HL-60/S4 (cell line): Measurements from ENCODE around the gene PIP5K1B.

Source experiments
- in situ Hi-C: fragments of 300-500 bp; cut with MboI; formaldehyde crosslinking; loops from 2 replicates; pipeline ENCODE4 v1.14.3; 2022; ENCODE audit warnings: low sequenced_read_pairs

The PIP5K1B gene

GRCh38 chr9:68730570-68731235, 25.7 kb downstream of the PIP5K1B start:
- in situ Hi-C loops: no loop called here

DNA sequence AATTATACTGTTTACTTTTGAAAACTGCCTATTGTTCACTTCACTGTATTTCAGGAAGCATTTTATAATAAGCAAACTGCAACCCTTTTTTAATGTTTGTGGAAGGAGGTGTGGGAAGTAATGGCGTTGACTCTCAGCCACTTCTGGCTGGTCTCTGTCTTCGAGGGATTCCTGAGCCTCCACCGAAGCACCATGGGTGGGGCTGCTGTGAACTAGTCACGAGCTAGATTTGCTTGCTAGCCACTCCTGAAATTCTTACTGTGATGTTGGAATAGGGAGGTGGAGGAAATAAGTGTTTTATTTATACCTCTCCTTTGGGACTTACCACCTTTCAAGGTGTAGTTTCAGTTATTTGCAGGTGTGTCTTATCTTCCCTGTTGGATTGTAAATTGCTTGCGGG, 26.8 kb downstream of the PIP5K1B start:
- in situ Hi-C loops: no loop called here

DNA sequence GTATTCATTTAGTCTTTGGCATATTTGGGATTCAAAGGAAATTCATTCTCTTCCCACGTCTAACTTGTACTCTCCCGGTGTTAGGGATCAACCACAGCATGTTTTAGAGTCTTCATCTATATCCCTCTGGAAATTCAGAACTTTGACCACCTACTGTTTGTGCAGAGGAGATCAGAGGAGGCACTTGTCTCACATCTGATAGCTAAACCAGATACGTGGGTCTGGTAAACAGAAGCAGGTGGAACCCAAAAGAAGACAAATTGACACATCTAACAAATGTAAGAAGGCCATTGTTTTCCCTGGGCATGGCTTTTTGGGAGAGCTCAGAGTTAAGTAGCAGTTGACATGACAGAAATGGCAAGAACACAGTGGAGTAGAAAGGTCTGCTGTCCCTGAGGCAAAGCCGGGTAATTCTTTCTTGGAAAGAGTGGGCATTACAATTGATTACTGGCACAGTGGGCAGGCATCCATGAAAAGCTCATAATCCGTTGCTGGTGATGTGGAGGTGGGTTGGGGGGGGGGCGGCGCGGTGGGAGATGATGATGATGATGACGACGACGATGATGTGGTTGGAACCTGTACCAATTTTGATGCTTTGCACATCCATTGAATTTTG, 27.5 kb downstream of the PIP5K1B start:
- in situ Hi-C loops: no loop called here

GRCh38 chr9:68733021-68733405, 28.0 kb downstream of the PIP5K1B start:
- in situ Hi-C loops: no loop called here

- in situ Hi-C loops: no loop called here
Measured at GRCh38 chr9:68738358-68738757, 33.3 kb downstream of the PIP5K1B start.

DNA sequence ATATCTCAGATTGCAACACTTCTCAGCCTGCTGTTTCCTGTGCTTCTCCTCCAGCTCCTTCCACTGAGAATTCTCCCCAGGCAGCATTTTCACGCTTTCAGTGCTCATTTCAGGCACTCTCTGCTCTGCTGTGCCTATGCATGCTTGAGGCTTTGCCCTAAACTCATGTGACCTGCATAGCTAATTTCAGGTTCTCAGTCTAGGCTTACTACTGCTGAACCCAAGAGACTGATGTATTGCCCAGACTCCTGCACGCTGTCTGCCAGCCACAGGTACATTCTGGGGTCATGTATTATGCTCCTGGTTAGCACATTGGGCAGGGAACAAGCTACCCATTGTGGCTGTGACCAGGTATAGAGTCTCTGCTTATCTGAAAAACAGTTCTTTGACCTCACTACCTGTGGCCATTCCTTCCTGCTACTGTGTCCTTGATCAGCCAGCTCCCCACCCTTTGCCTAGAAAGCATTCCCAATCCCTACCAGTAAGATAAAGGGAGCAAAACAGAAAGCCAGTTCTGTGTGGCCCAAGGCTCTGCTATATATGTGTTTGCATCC, 34.7 kb downstream of the PIP5K1B start:
- in situ Hi-C loops: no loop called here

GRCh38 chr9:68740561-68740960, 35.5 kb downstream of the PIP5K1B start:
- in situ Hi-C loops: no loop called here

DNA sequence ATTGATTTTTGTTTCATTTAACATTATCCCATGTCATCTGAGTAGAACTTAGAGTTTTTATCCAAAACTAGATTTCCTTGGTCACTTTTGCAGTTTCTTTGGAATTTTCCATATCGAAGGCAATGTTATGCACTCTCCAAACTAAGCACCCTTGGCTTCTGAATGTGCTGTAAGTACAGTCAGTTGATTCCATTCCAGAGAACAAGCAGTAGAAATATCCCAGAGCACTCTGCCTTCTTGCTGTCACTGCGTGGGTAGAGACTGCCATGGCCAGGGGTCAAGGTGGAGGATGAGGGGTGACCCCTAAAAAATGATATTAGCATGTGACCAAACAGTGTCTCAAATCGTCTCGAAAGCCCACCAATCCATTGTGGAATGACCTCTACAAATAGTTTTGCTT, 36.2 kb downstream of the PIP5K1B start:
- in situ Hi-C loops: no loop called here

- in situ Hi-C loops: no loop called here
Measured at GRCh38 chr9:68741704-68742332, 36.8 kb downstream of the PIP5K1B start.

GRCh38 chr9:68742333-68742730, 37.3 kb downstream of the PIP5K1B start:
- in situ Hi-C loops: no loop called here

GRCh38 chr9:68744426-68744825, 39.4 kb downstream of the PIP5K1B start:
- in situ Hi-C loops: no loop called here

- in situ Hi-C loops: no loop called here
Measured at GRCh38 chr9:68746525-68746924, 41.5 kb downstream of the PIP5K1B start.

DNA sequence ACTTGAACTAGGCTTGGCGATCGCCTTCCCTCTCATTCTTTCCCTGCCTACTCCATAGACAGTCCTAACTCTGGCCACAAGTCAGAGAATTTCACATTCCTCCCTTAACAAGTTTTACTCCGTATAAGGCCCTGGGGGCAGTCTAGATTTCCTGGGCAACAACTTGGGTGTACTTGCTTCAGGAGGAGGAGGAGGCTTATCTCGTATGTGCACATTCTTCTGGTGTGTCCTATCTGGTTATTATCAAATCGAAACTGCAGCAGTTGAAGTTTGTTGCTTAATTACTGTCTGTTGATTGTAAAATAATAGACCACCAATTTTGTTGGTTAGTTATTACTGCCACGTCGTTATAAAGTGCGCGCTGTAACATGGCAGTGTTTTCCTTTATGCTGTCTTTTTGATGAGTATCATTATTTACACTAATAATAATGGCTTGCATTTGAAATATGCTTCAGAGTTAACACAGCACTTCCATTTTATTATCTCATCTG, 42.0 kb downstream of the PIP5K1B start:
- in situ Hi-C loops: no loop called here

- in situ Hi-C loops: no loop called here
Measured at GRCh38 chr9:68749135-68749534, 44.1 kb downstream of the PIP5K1B start.

GRCh38 chr9:68749579-68750159, 44.6 kb downstream of the PIP5K1B start:
- in situ Hi-C loops: loop anchor here (25.0 kb wide), 1 partner anchor 113 kb away; no protein-coding TSS in a partner anchor

GRCh38 chr9:68750255-68750654, 45.2 kb downstream of the PIP5K1B start:
- in situ Hi-C loops: loop anchor here (25.0 kb wide), 1 partner anchor 112 kb away; no protein-coding TSS in a partner anchor

GRCh38 chr9:68750786-68751185, 45.7 kb downstream of the PIP5K1B start:
- in situ Hi-C loops: loop anchor here (25.0 kb wide), 1 partner anchor 112 kb away; no protein-coding TSS in a partner anchor

DNA sequence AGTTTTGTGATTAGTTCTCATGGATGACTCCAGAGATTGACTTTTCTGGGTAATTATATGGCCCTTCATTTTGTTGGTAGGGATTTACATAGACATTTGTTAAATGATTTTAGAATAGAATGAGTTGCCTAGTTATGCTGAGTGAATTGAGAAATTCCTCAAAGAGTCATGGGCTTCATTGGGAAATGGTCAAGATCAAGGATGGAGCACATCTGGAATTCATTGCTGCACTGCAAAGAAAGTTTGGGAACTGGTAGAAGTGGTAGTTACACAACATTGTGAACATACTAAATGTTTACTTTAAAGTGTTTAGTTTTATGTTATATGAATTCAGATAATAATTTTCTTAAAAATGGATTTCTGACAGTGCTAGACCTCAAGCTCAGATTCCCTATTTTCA, 46.5 kb downstream of the PIP5K1B start:
- in situ Hi-C loops: loop anchor here (25.0 kb wide), 1 partner anchor 111 kb away; no protein-coding TSS in a partner anchor

DNA sequence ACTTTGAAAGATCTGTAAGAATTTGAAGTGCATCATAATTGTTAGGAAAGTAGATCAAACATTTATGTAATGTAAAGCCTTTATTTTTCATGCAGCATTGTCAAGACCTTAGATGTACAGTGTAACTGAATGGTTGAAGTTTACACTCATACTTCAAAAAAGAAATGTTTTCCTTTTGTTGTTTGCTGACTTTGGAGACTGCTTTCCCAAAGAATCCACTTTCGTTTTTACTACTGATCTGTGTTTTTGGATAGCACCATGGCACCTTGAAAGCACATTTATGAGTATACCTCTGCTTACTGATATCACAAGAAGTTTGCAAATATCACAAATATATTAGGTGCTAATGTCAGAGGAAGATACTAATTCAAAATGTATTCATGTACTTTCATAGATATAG, 50.0 kb downstream of the PIP5K1B start:
- in situ Hi-C loops: loop anchor here (25.0 kb wide), 1 partner anchor 107 kb away; no protein-coding TSS in a partner anchor

DNA sequence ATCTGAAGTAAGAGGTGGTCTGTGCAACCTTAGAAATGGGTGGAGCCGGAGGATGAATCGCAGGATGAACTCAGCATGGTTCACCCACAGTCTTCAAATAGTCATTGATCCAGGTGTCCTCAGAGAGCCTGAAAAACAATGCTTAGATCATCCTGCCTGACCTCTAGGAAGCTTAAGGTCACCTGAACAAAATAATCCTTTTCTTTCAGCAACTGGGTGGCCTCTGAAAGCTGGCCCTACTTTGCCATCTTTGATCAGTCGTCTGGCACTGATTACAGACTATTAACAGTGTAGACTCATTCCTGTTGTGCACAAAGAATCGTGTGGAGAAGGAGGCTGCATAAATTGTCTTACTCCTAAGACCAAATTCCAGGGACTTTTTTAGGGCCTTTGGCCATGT, 50.7 kb downstream of the PIP5K1B start:
- in situ Hi-C loops: loop anchor here (25.0 kb wide), 1 partner anchor 107 kb away; no protein-coding TSS in a partner anchor
